ENCODE results near the gene CNTN4. TPM values are rescaled to one million over a fixed set of nuclear protein-coding genes. Genes with fewer than 3 reads are reported as not detected.

CNTN4 gene
- total RNA-seq, 1 experiment from 2014 or later: 1.6 TPM

DNA sequence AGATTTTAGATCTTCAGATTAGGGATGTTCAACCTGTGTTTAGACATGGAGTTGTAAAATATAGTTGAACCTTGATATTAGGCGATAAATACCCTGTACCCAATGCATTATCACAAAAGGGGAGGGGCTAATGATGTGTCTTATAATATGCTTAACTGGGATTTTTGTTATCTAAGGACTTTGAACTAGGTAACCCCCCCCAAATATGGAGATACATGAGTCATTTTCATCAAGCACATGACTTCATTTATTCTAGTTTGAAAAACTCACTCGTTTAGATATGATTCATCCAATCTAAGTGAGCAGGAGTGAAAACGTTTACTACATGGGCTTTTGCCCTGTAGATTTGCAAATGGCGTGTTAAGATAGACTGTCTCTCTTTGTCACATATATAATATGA lies 799.2 kb downstream of the CNTN4 start:
- Histone ChIP-seq H3K23me2 (ENCODE audit: insufficient read length, low read depth, low read length, poor library complexity, severe bottlenecking) (no peaks in the 10 kb centered on the region), H3K79me1 (ENCODE audit: insufficient read depth, low read depth, low read length, poor library complexity, severe bottlenecking) (no peaks in the 10 kb centered on the region), H2BK12ac (ENCODE audit: insufficient read length, low read depth, low read length) (no peak overlapping the region), H4K8ac (replicated peaks; ENCODE audit: insufficient read length, low read depth, low read length) (no peak overlapping the region), H3K56ac (ENCODE audit: insufficient read length, low read depth, low read length) (no peak overlapping the region), H2BK120ac (ENCODE audit: low read depth, low read length, poor library complexity, severe bottlenecking) (no peak overlapping the region), H4K91ac (ENCODE audit: insufficient read length, low read depth, low read length) (no peak overlapping the region), H2BK15ac (ENCODE audit: low read depth, low read length) (no peak overlapping the region), H3K9ac (ENCODE audit: extremely low read depth, insufficient read length, low read length) (no peak overlapping the region), H3K4ac (ENCODE audit: low read depth, low read length) (no peak overlapping the region), H2BK5ac (ENCODE audit: insufficient read length, low read length) (no peak overlapping the region), H3K27me3 (ENCODE audit: insufficient read depth, low read length) (no peaks in the 10 kb centered on the region), H3K23ac (ENCODE audit: insufficient read length, low read depth, low read length) (no peak overlapping the region), H3K18ac (ENCODE audit: insufficient read length, low read depth, low read length) (no peak overlapping the region), H3T11ph (ENCODE audit: low read length) (no peak overlapping the region), H2BK20ac (ENCODE audit: low read depth, low read length, poor library complexity, severe bottlenecking) (no peak overlapping the region), H3K4me1 (ENCODE audit: insufficient read depth, low read length) (peaks cover 7% of the 10 kb centered on the region), H4K20me1 (ENCODE audit: control insufficient read depth, insufficient read depth, insufficient read length) (no peaks in the 10 kb centered on the region), H2AFZ (ENCODE audit: low read length) (no peak overlapping the region), H3K14ac (ENCODE audit: insufficient read depth, low read length) (no peak overlapping the region), H3K79me2 (ENCODE audit: insufficient read depth, low read length) (no peaks in the 10 kb centered on the region), H2AK5ac (ENCODE audit: insufficient read length, low read length) (no peak overlapping the region), H3K27ac (ENCODE audit: insufficient read length, low read depth, low read length) (no peak overlapping the region), H3K9me3 (ENCODE audit: control insufficient read depth, low read depth, low read length) (no peaks in the 10 kb centered on the region), H4K5ac (ENCODE audit: insufficient read length, low read depth, low read length) (no peak overlapping the region), H3K4me2 (ENCODE audit: insufficient read depth, insufficient read length, low read length) (no peak overlapping the region)
- no peaks in the 10 kb centered on the region for H3K27me3 Mint-ChIP-seq (ENCODE audit: low read depth)
- H3K4me1 Mint-ChIP-seq: peaks cover 40 to 41% of the 10 kb centered on the region in 2 experiments
- H3K9me3 Mint-ChIP-seq: no peaks in the 10 kb centered on the region; a peak in 1 of 5 replicates
- no peak for DNase-seq
- TF ChIP-seq, protein P1, sequence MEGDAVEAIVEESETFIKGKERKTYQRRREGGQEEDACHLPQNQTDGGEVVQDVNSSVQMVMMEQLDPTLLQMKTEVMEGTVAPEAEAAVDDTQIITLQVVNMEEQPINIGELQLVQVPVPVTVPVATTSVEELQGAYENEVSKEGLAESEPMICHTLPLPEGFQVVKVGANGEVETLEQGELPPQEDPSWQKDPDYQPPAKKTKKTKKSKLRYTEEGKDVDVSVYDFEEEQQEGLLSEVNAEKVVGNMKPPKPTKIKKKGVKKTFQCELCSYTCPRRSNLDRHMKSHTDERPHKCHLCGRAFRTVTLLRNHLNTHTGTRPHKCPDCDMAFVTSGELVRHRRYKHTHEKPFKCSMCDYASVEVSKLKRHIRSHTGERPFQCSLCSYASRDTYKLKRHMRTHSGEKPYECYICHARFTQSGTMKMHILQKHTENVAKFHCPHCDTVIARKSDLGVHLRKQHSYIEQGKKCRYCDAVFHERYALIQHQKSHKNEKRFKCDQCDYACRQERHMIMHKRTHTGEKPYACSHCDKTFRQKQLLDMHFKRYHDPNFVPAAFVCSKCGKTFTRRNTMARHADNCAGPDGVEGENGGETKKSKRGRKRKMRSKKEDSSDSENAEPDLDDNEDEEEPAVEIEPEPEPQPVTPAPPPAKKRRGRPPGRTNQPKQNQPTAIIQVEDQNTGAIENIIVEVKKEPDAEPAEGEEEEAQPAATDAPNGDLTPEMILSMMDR (conservative IDR thresholded peaks at IDR 0.05): no peak
- H3K4me3 Mint-ChIP-seq: no peak overlapping the region
- H3K27ac Mint-ChIP-seq: no peak overlapping the region
- no CpG with 5 or more reads among the region's 4 CpGs for WGBS (ENCODE audit: extremely low coverage, insufficient read length, low lambda C conversion rate)
- peaks cover 0 to 2% (median 0%) of the 10 kb centered on the region in 3 experiments; a peak in 1 of 7 replicates for H3K36me3 Mint-ChIP-seq (ENCODE audit: insufficient read depth in 1 of 3, low read depth in 3 of 3)

Data from H9 (cell line).